DND-41 (cell line): ENCODE results near the gene CACNA2D4.

ENCODE experiments used
- ATAC-seq: fragments of 200-7000 bp; cut with Tn5 transposase; 3 replicates; pipeline ENCODE4 v1.9.1; 2021; ENCODE audit warnings: low read depth; ENCODE audit not compliant: insufficient read depth
- DNase-seq: peaks from one replicate; pipeline ENCODE4 v3.0.0-alpha.2; 2020
- H2AFZ ChIP-seq: 2 replicates; pipeline ENCODE4 v1.6.0; 2012; ENCODE audit warnings: low read depth, low read length
- H3K27ac ChIP-seq: 2 replicates; pipeline ENCODE4 v1.5.1; 2012; ENCODE audit warnings: low read length, inconsistent platforms
- H3K27me3 ChIP-seq: fragments of 200-600 bp; sonication (generic); 2 replicates; pipeline ENCODE4 v1.6.0; 2012; ENCODE audit warnings: low read length, mild to moderate bottlenecking, inconsistent platforms; ENCODE audit not compliant: insufficient read depth, poor library complexity
- H3K36me3 ChIP-seq: 2 replicates; pipeline ENCODE4 v1.5.1; 2012; ENCODE audit warnings: low read length, inconsistent platforms; ENCODE audit not compliant: insufficient read depth
- H3K4me1 ChIP-seq: 2 replicates; pipeline ENCODE4 v1.5.1; 2012; ENCODE audit warnings: mild to moderate bottlenecking, low read length; ENCODE audit not compliant: insufficient read depth
- H3K4me2 ChIP-seq: 2 replicates; pipeline ENCODE4 v1.6.0; 2012; ENCODE audit warnings: mild to moderate bottlenecking, moderate library complexity, low read length, inconsistent platforms; ENCODE audit not compliant: insufficient read depth
- H3K4me3 ChIP-seq, 2 experiments: fragments of 200-600 bp in 1 of 2; shearing (Covaris generic) in 1 of 2; 2 replicates each; pipeline ENCODE4 v1.5.1; 2012 to 2016; ENCODE audit warnings: inconsistent platforms in 2 of 2, low read length in 2 of 2, mild to moderate bottlenecking in 2 of 2, low read depth in 1 of 2, moderate library complexity in 1 of 2
- H3K79me2 ChIP-seq: 2 replicates; pipeline ENCODE4 v1.6.0; 2012; ENCODE audit warnings: low read length, inconsistent platforms; ENCODE audit not compliant: insufficient read depth
- H3K9ac ChIP-seq: 2 replicates; pipeline ENCODE4 v1.6.0; 2012; ENCODE audit warnings: low read depth, mild to moderate bottlenecking, inconsistent platforms, low read length, moderate library complexity
- H3K9me3 ChIP-seq: 2 replicates; pipeline ENCODE4 v1.5.1; 2012; ENCODE audit warnings: low read length, moderate library complexity, mild to moderate bottlenecking, inconsistent platforms; ENCODE audit not compliant: insufficient read depth, severe bottlenecking
- H4K20me1 ChIP-seq: 2 replicates; pipeline ENCODE4 v1.6.0; 2012; ENCODE audit warnings: low read length; ENCODE audit not compliant: insufficient read depth
- CTCF ChIP-seq: IDR thresholded peaks from 2 replicates; pipeline ENCODE4 v1.5.1; 2012; ENCODE audit warnings: borderline replicate concordance, low read length, moderate library complexity, mild to moderate bottlenecking; ENCODE audit not compliant: poor library complexity, severe bottlenecking; ENCODE audit errors: extremely low read depth
- EZH2 ChIP-seq: IDR thresholded peaks from 3 replicates; pipeline ENCODE4 v1.6.1; 2012; ENCODE audit warnings: borderline replicate concordance, low read depth, mild to moderate bottlenecking, moderate library complexity, low read length, inconsistent platforms; ENCODE audit not compliant: severe bottlenecking

CACNA2D4 gene

GRCh38 chr12:1803736-1804135 is 114.7 kb downstream of the CACNA2D4 start:
- no peaks in the 10 kb centered on the region for H3K79me2 ChIP-seq
- H3K9me3 ChIP-seq: no peaks in the 10 kb centered on the region
- H3K27me3 ChIP-seq: no peaks in the 10 kb centered on the region
- peak overlapping the region; percentile 61; the same call in 1 of the 2 replicates for H2AFZ ChIP-seq
- no peak overlapping the region for H3K27ac ChIP-seq
- TF ChIP-seq CTCF (no peak), EZH2 (no peak)
- no peaks in the 10 kb centered on the region for H4K20me1 ChIP-seq
- DNase-seq (no peak), ATAC-seq (no peak)
- H3K4me2 ChIP-seq: no peak overlapping the region
- H3K36me3 ChIP-seq: no peaks in the 10 kb centered on the region
- H3K4me1 ChIP-seq: peaks cover 4% of the 10 kb centered on the region
- H3K4me3 ChIP-seq: no peak overlapping the region
- H3K9ac ChIP-seq: no peak overlapping the region

- H3K4me1 ChIP-seq: peaks cover 9% of the 10 kb centered on the region
- no peaks in the 10 kb centered on the region for H3K79me2 ChIP-seq
- no peaks in the 10 kb centered on the region for H3K27me3 ChIP-seq
- H3K9ac ChIP-seq: no peak overlapping the region
- no peaks in the 10 kb centered on the region for H4K20me1 ChIP-seq
- no peak overlapping the region for H3K27ac ChIP-seq
- no peak for TF ChIP-seq CTCF
- no peak for TF ChIP-seq EZH2
- DNase-seq (no peak), ATAC-seq (no peak)
- no peak overlapping the region for H2AFZ ChIP-seq
- H3K4me2 ChIP-seq: no peak overlapping the region
- no peaks in the 10 kb centered on the region for H3K36me3 ChIP-seq
- no peak overlapping the region for H3K4me3 ChIP-seq
- H3K9me3 ChIP-seq: no peaks in the 10 kb centered on the region
Measured at GRCh38 chr12:1801303-1801975, 117.0 kb downstream of the CACNA2D4 start.

- H4K20me1 ChIP-seq: no peaks in the 10 kb centered on the region; the same call in 1 of the 2 replicates
Measured at GRCh38 chr12:1800401-1801302, 117.8 kb downstream of the CACNA2D4 start.

More at GRCh38 chr12:1800401-1801302, 117.8 kb downstream of the CACNA2D4 start:
- H2AFZ ChIP-seq: no peak overlapping the region
- no peak overlapping the region for H3K4me3 ChIP-seq
- H3K4me1 ChIP-seq: peaks cover 17% of the 10 kb centered on the region
- no peak overlapping the region for H3K27ac ChIP-seq
- H3K4me2 ChIP-seq: no peak overlapping the region
- ATAC-seq (no peak), DNase-seq (no peak)
- H3K9ac ChIP-seq: no peak overlapping the region
- no peaks in the 10 kb centered on the region for H3K9me3 ChIP-seq
- H3K36me3 ChIP-seq: no peaks in the 10 kb centered on the region
- TF ChIP-seq EZH2 (no peak), CTCF (no peak)
- H3K27me3 ChIP-seq: no peaks in the 10 kb centered on the region
- no peaks in the 10 kb centered on the region for H3K79me2 ChIP-seq
